Measurements from ENCODE around the gene CELA1. TPM values are rescaled to one million over a fixed set of nuclear protein-coding genes. Genes with fewer than 3 reads are reported as not detected.
A peak's percentile ranks its signal among the peaks of the same experiment; 100 is the strongest.
"Not testable (repeated sequence)": the region's sequence is repeated elsewhere in the genome, so short reads cannot be mapped to it uniquely, and the experiment has no call there.

CELA1 gene
- total RNA-seq, 1 donor from 2014 or later = not detected

- Mint-ChIP-seq H3K4me1 (ENCODE audit: unreplicated experiment) (peaks cover 14% of the 10 kb centered on the region), H3K36me3 (no peaks in the 10 kb centered on the region), H3K27ac (peak overlapping the region; percentile 60), H3K9me3 (no peaks in the 10 kb centered on the region), H3K27me3 (no peaks in the 10 kb centered on the region), H3K4me3 (peak overlapping the region; percentile 72)
- no peak for DNase-seq (ENCODE audit: extremely low spot score, unreplicated experiment)
- TF ChIP-seq CTCF (conservative IDR thresholded peaks at IDR 0.05) = peak; percentile 97
These were observed 5.0 kb downstream of the CELA1 start for GRCh38 chr12:51341251-51342007.

- no peak for DNase-seq (ENCODE audit: extremely low spot score, unreplicated experiment)
- no peaks in the 10 kb centered on the region for H3K36me3 Mint-ChIP-seq
These were observed 6.7 kb downstream of the CELA1 start for GRCh38 chr12:51339750-51340149.

GRCh38 chr12:51337336-51337735 is 9.1 kb downstream of the CELA1 start:
- not testable (repeated sequence) for DNase-seq (ENCODE audit: extremely low spot score, unreplicated experiment); H3K27ac Mint-ChIP-seq; H3K27me3 Mint-ChIP-seq; H3K9me3 Mint-ChIP-seq; H3K36me3 Mint-ChIP-seq; H3K4me3 Mint-ChIP-seq
- H3K4me1 Mint-ChIP-seq (ENCODE audit: unreplicated experiment) = peaks cover 14% of the 10 kb centered on the region

More at GRCh38 chr12:51339750-51340149, 6.7 kb downstream of the CELA1 start:
- no peak overlapping the region for H3K4me3 Mint-ChIP-seq
- H3K27me3 Mint-ChIP-seq = no peaks in the 10 kb centered on the region
- no peak for TF ChIP-seq CTCF (conservative IDR thresholded peaks at IDR 0.05)
- peaks cover 14% of the 10 kb centered on the region for H3K4me1 Mint-ChIP-seq (ENCODE audit: unreplicated experiment)
- H3K27ac Mint-ChIP-seq = no peak overlapping the region
- no peaks in the 10 kb centered on the region for H3K9me3 Mint-ChIP-seq

- DNase-seq (ENCODE audit: extremely low spot score, unreplicated experiment) = no peak
- no peak for TF ChIP-seq CTCF (conservative IDR thresholded peaks at IDR 0.05)
- H3K4me1 Mint-ChIP-seq (ENCODE audit: unreplicated experiment) = peaks cover 5% of the 10 kb centered on the region
- no peaks in the 10 kb centered on the region for H3K9me3 Mint-ChIP-seq
- no peaks in the 10 kb centered on the region for H3K36me3 Mint-ChIP-seq
- H3K27me3 Mint-ChIP-seq = no peaks in the 10 kb centered on the region
- no peak overlapping the region for H3K4me3 Mint-ChIP-seq
- H3K27ac Mint-ChIP-seq = peak overlapping the region; percentile 19
These were observed 10.5 kb downstream of the CELA1 start for GRCh38 chr12:51335931-51336330.

- Mint-ChIP-seq H3K4me1 (ENCODE audit: unreplicated experiment) (peaks cover 5% of the 10 kb centered on the region), H3K36me3 (no peaks in the 10 kb centered on the region), H3K27ac (no peak overlapping the region), H3K4me3 (no peak overlapping the region), H3K27me3 (no peaks in the 10 kb centered on the region), H3K9me3 (no peaks in the 10 kb centered on the region)
- no peak for DNase-seq (ENCODE audit: extremely low spot score, unreplicated experiment)
- no peak for TF ChIP-seq CTCF (conservative IDR thresholded peaks at IDR 0.05)
These were observed 11.7 kb downstream of the CELA1 start for GRCh38 chr12:51334764-51335163.

GRCh38 chr12:51333536-51333935 is 12.9 kb downstream of the CELA1 start:
- Mint-ChIP-seq H3K9me3 (no peaks in the 10 kb centered on the region), H3K36me3 (no peaks in the 10 kb centered on the region), H3K27ac (no peak overlapping the region), H3K4me3 (no peak overlapping the region), H3K4me1 (ENCODE audit: unreplicated experiment) (peaks cover 5% of the 10 kb centered on the region), H3K27me3 (no peaks in the 10 kb centered on the region)
- no peak for DNase-seq (ENCODE audit: extremely low spot score, unreplicated experiment)
- TF ChIP-seq CTCF (conservative IDR thresholded peaks at IDR 0.05) = no peak
